ENCODE data around the gene HMGCLL1.

DNA sequence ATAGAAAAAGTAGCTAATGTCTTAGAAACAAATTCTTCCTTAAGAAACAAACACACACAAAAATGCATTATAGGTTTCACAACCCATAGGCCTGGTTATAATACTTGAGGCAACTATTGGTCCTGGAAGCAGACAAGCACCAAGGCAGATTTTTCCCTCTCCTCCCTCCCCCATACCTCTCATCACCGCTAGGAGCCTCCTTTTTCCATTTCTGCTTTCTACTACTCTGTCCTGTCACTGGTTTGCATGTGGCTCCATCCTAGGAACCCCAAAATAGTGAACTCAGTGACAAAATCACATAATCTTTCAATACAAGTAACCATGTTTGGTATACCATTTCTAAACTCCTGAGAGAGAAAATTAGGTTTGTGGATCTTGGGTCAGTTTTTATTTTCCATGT lies 66.1 kb downstream of the HMGCLL1 start:
- TF ChIP-seq EZH2 (IDR thresholded peaks at IDR 0.05; ENCODE audit: low read length, missing control alignments): no peak
- TF ChIP-seq, protein P1, sequence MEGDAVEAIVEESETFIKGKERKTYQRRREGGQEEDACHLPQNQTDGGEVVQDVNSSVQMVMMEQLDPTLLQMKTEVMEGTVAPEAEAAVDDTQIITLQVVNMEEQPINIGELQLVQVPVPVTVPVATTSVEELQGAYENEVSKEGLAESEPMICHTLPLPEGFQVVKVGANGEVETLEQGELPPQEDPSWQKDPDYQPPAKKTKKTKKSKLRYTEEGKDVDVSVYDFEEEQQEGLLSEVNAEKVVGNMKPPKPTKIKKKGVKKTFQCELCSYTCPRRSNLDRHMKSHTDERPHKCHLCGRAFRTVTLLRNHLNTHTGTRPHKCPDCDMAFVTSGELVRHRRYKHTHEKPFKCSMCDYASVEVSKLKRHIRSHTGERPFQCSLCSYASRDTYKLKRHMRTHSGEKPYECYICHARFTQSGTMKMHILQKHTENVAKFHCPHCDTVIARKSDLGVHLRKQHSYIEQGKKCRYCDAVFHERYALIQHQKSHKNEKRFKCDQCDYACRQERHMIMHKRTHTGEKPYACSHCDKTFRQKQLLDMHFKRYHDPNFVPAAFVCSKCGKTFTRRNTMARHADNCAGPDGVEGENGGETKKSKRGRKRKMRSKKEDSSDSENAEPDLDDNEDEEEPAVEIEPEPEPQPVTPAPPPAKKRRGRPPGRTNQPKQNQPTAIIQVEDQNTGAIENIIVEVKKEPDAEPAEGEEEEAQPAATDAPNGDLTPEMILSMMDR (conservative IDR thresholded peaks at IDR 0.05 in 1 of 2, IDR thresholded peaks at IDR 0.05 in 1 of 2; ENCODE audit: low read depth in 1 of 2, low read length in 2 of 2): no peak

All from fibroblast of lung (primary cell).